ENCODE results near the gene AQP12B.

AQP12B gene

DNA sequence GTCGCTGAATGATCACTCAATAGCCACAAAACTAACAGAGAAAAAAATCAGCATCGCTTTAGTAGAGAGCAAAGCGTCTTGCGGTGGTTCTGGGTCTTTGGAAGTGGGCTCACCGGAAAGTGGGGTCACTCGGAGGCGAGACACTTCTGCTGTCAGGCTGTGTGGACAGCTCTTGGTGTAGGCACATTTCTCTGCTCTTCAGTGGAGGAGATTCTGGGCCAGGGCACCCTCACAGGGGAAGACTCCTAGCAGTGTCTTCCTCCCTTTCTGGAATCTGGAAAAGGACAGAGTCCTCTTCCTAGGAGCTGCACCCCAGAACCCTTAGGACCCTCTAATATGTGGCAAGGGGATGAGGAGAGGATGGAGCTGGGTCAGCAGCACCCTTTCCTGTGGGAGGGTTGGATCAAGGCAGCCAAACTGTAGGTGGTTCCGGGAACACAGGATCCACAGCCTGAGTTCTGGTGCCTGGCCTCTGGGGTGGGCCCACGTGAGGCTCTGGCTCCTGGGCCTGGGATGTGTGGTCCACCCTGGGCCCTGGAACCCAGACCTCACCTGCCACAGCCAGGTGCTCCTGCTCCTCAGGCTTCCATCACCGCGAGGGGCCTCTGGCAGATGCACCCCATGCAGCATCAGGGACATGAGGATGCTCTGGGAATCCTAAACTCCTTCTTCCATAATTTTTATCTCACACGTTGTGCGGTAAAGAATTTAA lies 32.3 kb downstream of the AQP12B start:
- Histone ChIP-seq H3K4me3 (ENCODE audit: low read depth, low read length) (no peak overlapping the region), H3K36me3 (replicated peaks) (no peaks in the 10 kb centered on the region), H3K27ac (no peak overlapping the region), H3K27me3 (replicated peaks) (peaks cover 34% of the 10 kb centered on the region)
- TF ChIP-seq, protein P1, sequence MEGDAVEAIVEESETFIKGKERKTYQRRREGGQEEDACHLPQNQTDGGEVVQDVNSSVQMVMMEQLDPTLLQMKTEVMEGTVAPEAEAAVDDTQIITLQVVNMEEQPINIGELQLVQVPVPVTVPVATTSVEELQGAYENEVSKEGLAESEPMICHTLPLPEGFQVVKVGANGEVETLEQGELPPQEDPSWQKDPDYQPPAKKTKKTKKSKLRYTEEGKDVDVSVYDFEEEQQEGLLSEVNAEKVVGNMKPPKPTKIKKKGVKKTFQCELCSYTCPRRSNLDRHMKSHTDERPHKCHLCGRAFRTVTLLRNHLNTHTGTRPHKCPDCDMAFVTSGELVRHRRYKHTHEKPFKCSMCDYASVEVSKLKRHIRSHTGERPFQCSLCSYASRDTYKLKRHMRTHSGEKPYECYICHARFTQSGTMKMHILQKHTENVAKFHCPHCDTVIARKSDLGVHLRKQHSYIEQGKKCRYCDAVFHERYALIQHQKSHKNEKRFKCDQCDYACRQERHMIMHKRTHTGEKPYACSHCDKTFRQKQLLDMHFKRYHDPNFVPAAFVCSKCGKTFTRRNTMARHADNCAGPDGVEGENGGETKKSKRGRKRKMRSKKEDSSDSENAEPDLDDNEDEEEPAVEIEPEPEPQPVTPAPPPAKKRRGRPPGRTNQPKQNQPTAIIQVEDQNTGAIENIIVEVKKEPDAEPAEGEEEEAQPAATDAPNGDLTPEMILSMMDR (IDR thresholded peaks at IDR 0.05; ENCODE audit: low read depth, low read length, missing control alignments): no peak
- in situ Hi-C loops (cut with HindIII; ENCODE audit: low pct_ligation_motif_present, low sequenced_read_pairs): no loop called here
- no peak for DNase-seq

DNA sequence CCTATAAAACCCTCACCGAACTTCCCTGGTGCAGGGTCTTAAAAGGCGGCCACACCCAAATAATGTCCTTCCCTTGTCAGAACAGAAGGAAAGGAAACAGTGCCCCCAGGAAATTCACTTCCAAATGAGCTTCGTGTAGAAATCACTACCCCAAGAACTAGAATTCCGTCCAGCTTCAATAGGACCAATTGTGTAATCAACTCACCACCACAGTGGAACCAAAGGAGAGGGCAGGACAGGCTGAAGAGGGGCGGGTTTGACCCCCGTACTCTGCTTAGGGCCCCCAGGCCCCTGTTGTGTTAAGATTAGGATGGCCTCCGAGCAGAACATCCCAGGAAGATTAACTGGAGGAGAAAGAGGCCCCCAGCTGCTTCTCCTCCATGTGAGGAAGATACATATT lies 33.4 kb downstream of the AQP12B start:
- H3K27me3 ChIP-seq (replicated peaks): peaks cover 34% of the 10 kb centered on the region

DNA sequence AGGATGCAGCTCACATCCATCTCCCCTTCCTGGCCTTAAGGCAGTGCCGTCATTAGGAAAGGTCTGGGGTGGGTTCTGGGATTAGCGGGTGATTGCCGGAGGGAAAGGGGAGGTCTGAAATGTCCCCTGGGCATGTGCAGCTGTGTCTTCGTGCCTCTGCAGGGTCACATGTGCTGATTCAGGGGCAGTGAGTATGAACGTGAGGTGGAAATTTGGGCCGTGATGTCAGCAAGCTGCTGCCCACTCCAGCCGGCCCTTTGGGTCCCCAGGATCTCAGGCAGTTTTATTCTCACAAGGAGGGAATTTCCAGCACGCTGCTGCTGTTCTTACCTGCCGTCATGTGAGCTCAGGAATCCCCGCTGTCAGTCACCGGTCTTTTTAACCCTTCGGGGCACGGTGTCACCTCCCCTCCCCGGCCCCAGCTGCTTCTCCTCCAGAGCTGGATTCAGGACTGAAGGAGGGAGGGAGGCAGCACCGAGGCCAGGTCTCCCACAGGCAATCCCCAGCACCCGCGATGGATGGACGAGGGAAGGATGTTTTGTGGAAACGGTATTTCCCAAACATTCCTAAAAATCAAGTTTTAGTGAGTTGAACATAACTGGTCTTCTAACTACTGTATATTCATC lies 33.9 kb downstream of the AQP12B start:
- Histone ChIP-seq H3K36me3 (replicated peaks) (no peaks in the 10 kb centered on the region), H3K4me3 (ENCODE audit: low read depth, low read length) (no peak overlapping the region), H3K27ac (no peak overlapping the region), H3K27me3 (replicated peaks) (peaks cover 34% of the 10 kb centered on the region)
- TF ChIP-seq, protein P1 (IDR thresholded peaks at IDR 0.05; ENCODE audit: low read depth, low read length, missing control alignments): no peak
- DNase-seq: no peak
- in situ Hi-C loops (cut with HindIII; ENCODE audit: low pct_ligation_motif_present, low sequenced_read_pairs): no loop called here

More for the DNA sequence above, 33.4 kb downstream of the AQP12B start:
- in situ Hi-C loops (cut with HindIII; ENCODE audit: low pct_ligation_motif_present, low sequenced_read_pairs): no loop called here
- TF ChIP-seq, protein P1 (IDR thresholded peaks at IDR 0.05; ENCODE audit: low read depth, low read length, missing control alignments): no peak
- Histone ChIP-seq H3K27ac (no peak overlapping the region), H3K4me3 (ENCODE audit: low read depth, low read length) (no peak overlapping the region), H3K36me3 (replicated peaks) (no peaks in the 10 kb centered on the region)
- DNase-seq: no peak

DNA sequence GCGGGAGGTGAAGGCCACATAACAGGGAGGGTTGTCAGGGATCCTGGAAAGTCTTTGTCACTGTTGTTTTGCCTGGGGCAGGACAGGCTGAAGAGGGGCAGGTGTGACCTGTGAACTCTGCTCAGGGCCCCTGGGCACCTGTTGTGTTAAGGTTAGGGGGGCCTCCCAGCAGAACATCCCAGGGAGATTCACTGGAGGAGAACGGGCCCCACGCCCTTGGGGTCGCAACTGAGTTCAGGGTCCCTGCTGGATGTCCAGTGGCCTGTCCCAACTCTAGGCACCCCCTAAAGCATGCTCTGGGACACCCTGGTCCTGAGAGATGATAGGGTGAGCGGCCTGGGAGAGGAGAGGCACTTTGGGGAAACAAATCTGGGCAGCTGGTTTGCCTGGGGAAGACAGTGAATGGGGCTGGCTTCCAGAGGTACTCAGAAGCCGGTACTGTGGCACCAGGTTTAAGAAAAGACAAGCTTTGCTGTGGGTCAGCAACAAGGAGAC lies 34.5 kb downstream of the AQP12B start:
- in situ Hi-C loops (cut with HindIII; ENCODE audit: low pct_ligation_motif_present, low sequenced_read_pairs): no loop called here
- Histone ChIP-seq H3K27ac (no peak overlapping the region), H3K36me3 (replicated peaks) (no peaks in the 10 kb centered on the region), H3K4me3 (ENCODE audit: low read depth, low read length) (no peak overlapping the region), H3K27me3 (replicated peaks) (peaks cover 34% of the 10 kb centered on the region)
- no peak for DNase-seq
- TF ChIP-seq, protein P1 (IDR thresholded peaks at IDR 0.05; ENCODE audit: low read depth, low read length, missing control alignments): no peak

DNA sequence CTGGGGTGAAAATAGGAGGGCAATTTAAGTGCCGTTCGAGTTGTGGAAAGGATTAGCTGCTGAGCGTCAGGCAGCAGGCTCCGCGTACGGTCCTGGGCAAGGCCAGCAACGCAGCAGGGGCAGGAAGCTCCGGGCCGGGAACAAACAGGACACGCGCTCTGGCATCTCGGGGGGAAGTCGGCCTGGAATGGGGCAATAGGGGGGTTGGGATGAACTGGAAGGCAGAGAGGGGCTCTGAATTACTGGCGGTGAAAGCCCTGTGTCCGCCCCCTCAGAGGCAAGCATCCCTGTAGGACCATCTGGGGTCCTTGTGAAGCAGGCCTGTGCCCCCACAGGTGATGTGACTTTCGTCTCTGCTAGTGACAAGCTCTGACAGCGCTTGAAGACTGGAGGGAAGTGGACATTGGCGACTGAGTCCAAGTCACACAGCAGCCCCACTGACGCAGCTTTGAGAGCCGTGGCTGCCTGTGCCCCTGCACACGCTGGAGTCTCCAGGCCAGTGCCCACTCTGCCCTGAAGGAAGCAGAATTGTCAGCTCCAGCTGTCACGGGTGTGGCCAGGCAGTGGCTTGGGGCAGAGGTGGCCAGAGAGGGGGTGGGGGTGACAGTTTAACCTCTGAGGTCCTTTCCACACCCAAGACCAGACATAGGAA lies 35.1 kb downstream of the AQP12B start:
- Histone ChIP-seq H3K27ac (no peak overlapping the region), H3K36me3 (replicated peaks) (no peaks in the 10 kb centered on the region), H3K4me3 (ENCODE audit: low read depth, low read length) (no peak overlapping the region), H3K27me3 (replicated peaks) (peaks cover 34% of the 10 kb centered on the region)
- DNase-seq: no peak
- TF ChIP-seq, protein P1 (IDR thresholded peaks at IDR 0.05; ENCODE audit: low read depth, low read length, missing control alignments): no peak
- in situ Hi-C loops (cut with HindIII; ENCODE audit: low pct_ligation_motif_present, low sequenced_read_pairs): no loop called here
